HEK293 (cell line): Measurements from ENCODE around the gene STIM2.

ENCODE experiments used
- CTCF ChIA-PET: fragments of 350-600 bp; formaldehyde crosslinking; extraction: SDS; loops from one replicate; lab custom pipeline; 2021; ENCODE audit warnings: antibody characterized with exemption; lab: Yijun Ruan, JAX
- POLR2A ChIA-PET: fragments of 300-600 bp; formaldehyde crosslinking; extraction: SDS; loops from one replicate; lab custom pipeline; 2020; ENCODE audit warnings: antibody characterized with exemption, inconsistent platforms; lab: Yijun Ruan, JAX
- H3K27ac ChIP-seq: fragments of 200-500 bp; sonication (Bioruptor generic); 2 replicates; pipeline ENCODE4 v1.5.1; 2014; ENCODE audit warnings: low read depth, low read length, control low read depth, inconsistent platforms; ENCODE audit errors: extremely low read depth
- H3K36me3 ChIP-seq, 2 experiments: fragments of 200-500 bp in 1 of 2; sonication (Bioruptor generic) in 1 of 2; 1 replicate in 1 of 2; 2 replicates in 1 of 2; pipeline ENCODE4 v1.5.1; 2014 to 2017; ENCODE audit warnings: inconsistent platforms in 2 of 2, low read length in 2 of 2; ENCODE audit not compliant: control insufficient read depth in 2 of 2, insufficient read depth in 1 of 2
- H3K4me1 ChIP-seq: fragments of 200-500 bp; sonication (Bioruptor generic); 2 replicates; pipeline ENCODE4 v1.5.1; 2014; ENCODE audit warnings: mild to moderate bottlenecking, low read length, inconsistent platforms; ENCODE audit not compliant: control insufficient read depth, insufficient read depth
- H3K4me3 ChIP-seq: 2 replicates; pipeline ENCODE4 v1.5.1; 2011; ENCODE audit warnings: low read depth, mild to moderate bottlenecking, control low read depth, low read length, moderate library complexity
- H3K9me3 ChIP-seq: fragments of 200-500 bp; sonication (Bioruptor generic); 2 replicates; pipeline ENCODE4 v1.5.1; 2014; ENCODE audit warnings: low read depth, low read length, inconsistent platforms; ENCODE audit not compliant: control insufficient read depth, insufficient read depth
- HIC1 ChIP-seq: fragments of 450-650 bp; formaldehyde crosslinking; IDR thresholded peaks from 2 replicates; pipeline ENCODE4 v1.5.1; 2016; ENCODE audit warnings: missing biosample characterization, missing genetic modification characterization
- KLF10 ChIP-seq: fragments of 450-650 bp; IDR thresholded peaks from 2 replicates; pipeline ENCODE4 v1.5.1; 2018; ENCODE audit warnings: missing biosample characterization, mild to moderate bottlenecking, missing genetic modification characterization
- ZBTB1 ChIP-seq: fragments of 450-650 bp; formaldehyde crosslinking; IDR thresholded peaks from 2 replicates; pipeline ENCODE4 v1.5.1; 2016; ENCODE audit warnings: missing biosample characterization, missing genetic modification characterization
- ZBTB48 ChIP-seq: fragments of 450-650 bp; formaldehyde crosslinking; IDR thresholded peaks from 2 replicates; pipeline ENCODE4 v1.5.1; 2016; ENCODE audit warnings: missing biosample characterization, missing genetic modification characterization
- ZNF423 ChIP-seq: fragments of 450-650 bp; formaldehyde crosslinking; IDR thresholded peaks from 2 replicates; pipeline ENCODE4 v1.5.1; 2016; ENCODE audit warnings: missing biosample characterization, missing genetic modification characterization
- ZNF513 ChIP-seq: fragments of 450-650 bp; IDR thresholded peaks from 2 replicates; pipeline ENCODE4 v1.5.1; 2018; ENCODE audit warnings: missing biosample characterization, missing genetic modification characterization
- ZNF548 ChIP-seq: fragments of 450-650 bp; formaldehyde crosslinking; IDR thresholded peaks from 2 replicates; pipeline ENCODE4 v1.5.1; 2016; ENCODE audit warnings: missing biosample characterization, missing genetic modification characterization
- ZNF830 ChIP-seq: fragments of 450-650 bp; IDR thresholded peaks from 2 replicates; pipeline ENCODE4 v1.5.0; 2018; ENCODE audit warnings: missing biosample characterization, missing genetic modification characterization, low read depth, mild to moderate bottlenecking, moderate library complexity
- TF ChIP-seq, protein P1 (sequence below): fragments of 450-650 bp; formaldehyde crosslinking; IDR thresholded peaks from 2 replicates; pipeline ENCODE4 v1.5.1; 2016; ENCODE audit warnings: missing biosample characterization, missing genetic modification characterization, borderline replicate concordance
- TF ChIP-seq, protein P2 (sequence below): fragments of 450-650 bp; formaldehyde crosslinking; IDR thresholded peaks from 2 replicates; pipeline ENCODE4 v1.5.1; 2017; ENCODE audit warnings: missing biosample characterization, missing genetic modification characterization
- TF ChIP-seq, protein P3 (sequence below): fragments of 450-650 bp; formaldehyde crosslinking; IDR thresholded peaks from 2 replicates; pipeline ENCODE4 v1.5.1; 2017; ENCODE audit warnings: missing biosample characterization, missing genetic modification characterization

The STIM2 gene

DNA sequence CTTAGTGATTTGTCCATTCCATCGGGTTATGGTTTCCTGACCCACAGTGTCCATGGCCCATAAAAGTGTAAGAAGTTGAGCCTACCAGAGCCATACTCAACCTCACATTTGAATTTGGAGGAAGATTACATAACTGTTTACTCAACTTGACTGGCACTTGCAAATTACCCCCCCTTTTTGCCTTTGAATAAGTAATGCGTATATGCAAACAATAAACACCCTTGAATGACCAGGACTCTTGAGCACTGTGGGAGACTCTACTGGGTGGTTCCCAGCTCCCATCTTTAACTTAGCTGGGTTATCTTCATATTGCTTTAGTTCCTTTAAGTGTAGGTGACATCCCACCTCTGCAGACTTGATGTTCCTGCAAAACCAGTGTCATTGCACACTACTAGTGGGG lies 30.6 kb upstream of the STIM2 start:
- H3K4me1 ChIP-seq = 0 out of 2 replicates have a peak, but pooled peaks cover 4% of the 10 kb centered on the region
- no peak for TF ChIP-seq KLF10 (tag by site-specific recombination)
- no peak for TF ChIP-seq ZNF830 (tag by site-specific recombination)
- TF ChIP-seq, protein P1, sequence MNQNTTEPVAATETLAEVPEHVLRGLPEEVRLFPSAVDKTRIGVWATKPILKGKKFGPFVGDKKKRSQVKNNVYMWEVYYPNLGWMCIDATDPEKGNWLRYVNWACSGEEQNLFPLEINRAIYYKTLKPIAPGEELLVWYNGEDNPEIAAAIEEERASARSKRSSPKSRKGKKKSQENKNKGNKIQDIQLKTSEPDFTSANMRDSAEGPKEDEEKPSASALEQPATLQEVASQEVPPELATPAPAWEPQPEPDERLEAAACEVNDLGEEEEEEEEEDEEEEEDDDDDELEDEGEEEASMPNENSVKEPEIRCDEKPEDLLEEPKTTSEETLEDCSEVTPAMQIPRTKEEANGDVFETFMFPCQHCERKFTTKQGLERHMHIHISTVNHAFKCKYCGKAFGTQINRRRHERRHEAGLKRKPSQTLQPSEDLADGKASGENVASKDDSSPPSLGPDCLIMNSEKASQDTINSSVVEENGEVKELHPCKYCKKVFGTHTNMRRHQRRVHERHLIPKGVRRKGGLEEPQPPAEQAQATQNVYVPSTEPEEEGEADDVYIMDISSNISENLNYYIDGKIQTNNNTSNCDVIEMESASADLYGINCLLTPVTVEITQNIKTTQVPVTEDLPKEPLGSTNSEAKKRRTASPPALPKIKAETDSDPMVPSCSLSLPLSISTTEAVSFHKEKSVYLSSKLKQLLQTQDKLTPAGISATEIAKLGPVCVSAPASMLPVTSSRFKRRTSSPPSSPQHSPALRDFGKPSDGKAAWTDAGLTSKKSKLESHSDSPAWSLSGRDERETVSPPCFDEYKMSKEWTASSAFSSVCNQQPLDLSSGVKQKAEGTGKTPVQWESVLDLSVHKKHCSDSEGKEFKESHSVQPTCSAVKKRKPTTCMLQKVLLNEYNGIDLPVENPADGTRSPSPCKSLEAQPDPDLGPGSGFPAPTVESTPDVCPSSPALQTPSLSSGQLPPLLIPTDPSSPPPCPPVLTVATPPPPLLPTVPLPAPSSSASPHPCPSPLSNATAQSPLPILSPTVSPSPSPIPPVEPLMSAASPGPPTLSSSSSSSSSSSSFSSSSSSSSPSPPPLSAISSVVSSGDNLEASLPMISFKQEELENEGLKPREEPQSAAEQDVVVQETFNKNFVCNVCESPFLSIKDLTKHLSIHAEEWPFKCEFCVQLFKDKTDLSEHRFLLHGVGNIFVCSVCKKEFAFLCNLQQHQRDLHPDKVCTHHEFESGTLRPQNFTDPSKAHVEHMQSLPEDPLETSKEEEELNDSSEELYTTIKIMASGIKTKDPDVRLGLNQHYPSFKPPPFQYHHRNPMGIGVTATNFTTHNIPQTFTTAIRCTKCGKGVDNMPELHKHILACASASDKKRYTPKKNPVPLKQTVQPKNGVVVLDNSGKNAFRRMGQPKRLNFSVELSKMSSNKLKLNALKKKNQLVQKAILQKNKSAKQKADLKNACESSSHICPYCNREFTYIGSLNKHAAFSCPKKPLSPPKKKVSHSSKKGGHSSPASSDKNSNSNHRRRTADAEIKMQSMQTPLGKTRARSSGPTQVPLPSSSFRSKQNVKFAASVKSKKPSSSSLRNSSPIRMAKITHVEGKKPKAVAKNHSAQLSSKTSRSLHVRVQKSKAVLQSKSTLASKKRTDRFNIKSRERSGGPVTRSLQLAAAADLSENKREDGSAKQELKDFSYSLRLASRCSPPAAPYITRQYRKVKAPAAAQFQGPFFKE (tag by site-specific recombination) = no peak
- TF ChIP-seq, protein P2, sequence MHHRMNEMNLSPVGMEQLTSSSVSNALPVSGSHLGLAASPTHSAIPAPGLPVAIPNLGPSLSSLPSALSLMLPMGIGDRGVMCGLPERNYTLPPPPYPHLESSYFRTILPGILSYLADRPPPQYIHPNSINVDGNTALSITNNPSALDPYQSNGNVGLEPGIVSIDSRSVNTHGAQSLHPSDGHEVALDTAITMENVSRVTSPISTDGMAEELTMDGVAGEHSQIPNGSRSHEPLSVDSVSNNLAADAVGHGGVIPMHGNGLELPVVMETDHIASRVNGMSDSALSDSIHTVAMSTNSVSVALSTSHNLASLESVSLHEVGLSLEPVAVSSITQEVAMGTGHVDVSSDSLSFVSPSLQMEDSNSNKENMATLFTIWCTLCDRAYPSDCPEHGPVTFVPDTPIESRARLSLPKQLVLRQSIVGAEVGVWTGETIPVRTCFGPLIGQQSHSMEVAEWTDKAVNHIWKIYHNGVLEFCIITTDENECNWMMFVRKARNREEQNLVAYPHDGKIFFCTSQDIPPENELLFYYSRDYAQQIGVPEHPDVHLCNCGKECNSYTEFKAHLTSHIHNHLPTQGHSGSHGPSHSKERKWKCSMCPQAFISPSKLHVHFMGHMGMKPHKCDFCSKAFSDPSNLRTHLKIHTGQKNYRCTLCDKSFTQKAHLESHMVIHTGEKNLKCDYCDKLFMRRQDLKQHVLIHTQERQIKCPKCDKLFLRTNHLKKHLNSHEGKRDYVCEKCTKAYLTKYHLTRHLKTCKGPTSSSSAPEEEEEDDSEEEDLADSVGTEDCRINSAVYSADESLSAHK = no peak
- TF ChIP-seq, protein P3, sequence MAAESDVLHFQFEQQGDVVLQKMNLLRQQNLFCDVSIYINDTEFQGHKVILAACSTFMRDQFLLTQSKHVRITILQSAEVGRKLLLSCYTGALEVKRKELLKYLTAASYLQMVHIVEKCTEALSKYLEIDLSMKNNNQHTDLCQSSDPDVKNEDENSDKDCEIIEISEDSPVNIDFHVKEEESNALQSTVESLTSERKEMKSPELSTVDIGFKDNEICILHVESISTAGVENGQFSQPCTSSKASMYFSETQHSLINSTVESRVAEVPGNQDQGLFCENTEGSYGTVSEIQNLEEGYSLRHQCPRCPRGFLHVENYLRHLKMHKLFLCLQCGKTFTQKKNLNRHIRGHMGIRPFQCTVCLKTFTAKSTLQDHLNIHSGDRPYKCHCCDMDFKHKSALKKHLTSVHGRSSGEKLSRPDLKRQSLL = no peak
- no peak for TF ChIP-seq ZNF513
- TF ChIP-seq, all 188 proteins: peak for 0
- Histone ChIP-seq H3K9me3 (no peaks in the 10 kb centered on the region), H3K27ac (no peak overlapping the region), H3K4me3 (no peak overlapping the region), H3K36me3 (no peaks in the 10 kb centered on the region)
- CTCF ChIA-PET = no interaction called here
- POLR2A ChIA-PET = no interaction called here

DNA sequence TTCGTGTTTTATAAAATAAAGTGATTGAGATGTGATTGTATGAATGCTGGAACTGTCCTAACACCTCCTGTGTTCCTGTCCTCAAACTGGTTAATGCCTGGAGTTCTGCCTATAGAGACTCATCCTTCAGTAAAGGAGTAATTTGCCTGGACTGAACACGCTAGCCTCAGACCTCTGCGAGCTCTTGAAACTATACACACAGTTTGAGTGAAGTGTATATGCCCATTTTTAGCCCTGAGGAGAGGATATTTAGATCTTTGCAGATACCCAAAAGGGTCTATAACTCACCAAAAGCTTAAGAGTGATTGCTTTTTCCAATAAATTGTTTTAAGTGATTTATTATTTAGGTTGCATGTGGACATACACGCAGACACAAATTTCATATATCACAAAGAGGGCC lies 29.9 kb upstream of the STIM2 start:
- H3K9me3 ChIP-seq = no peaks in the 10 kb centered on the region
- H3K27ac ChIP-seq = no peak overlapping the region
- ChIA-PET CTCF (no interaction called here), POLR2A (no interaction called here)
- no peaks in the 10 kb centered on the region for H3K36me3 ChIP-seq
- TF ChIP-seq ZNF548 (tag by site-specific recombination) = no peak
- no peak for TF ChIP-seq ZBTB48 (tag by site-specific recombination)
- no peak for TF ChIP-seq ZNF423
- no peak for TF ChIP-seq ZBTB1 (tag by site-specific recombination)
- no peak for TF ChIP-seq HIC1 (tag by site-specific recombination)
- 0 out of 2 replicates have a peak, but pooled peaks cover 4% of the 10 kb centered on the region for H3K4me1 ChIP-seq
- H3K4me3 ChIP-seq = no peak overlapping the region
